Right ventricle myocardium superior (tissue), 1 donor: ENCODE results near the gene KRTAP21-2. TPM values are rescaled to one million over a fixed set of nuclear protein-coding genes. Genes with fewer than 3 reads are reported as not detected.
"Not testable (repeated sequence)": the region's sequence is repeated elsewhere in the genome, so short reads cannot be mapped to it uniquely, and the experiment has no call there.

ENCODE experiments used
- ATAC-seq: fragments of 200-7000 bp; cut with Tn5 transposase; one replicate; pipeline ENCODE4 v1.9.1; 2020; ENCODE audit warnings: mild to moderate bottlenecking; ENCODE audit not compliant: poor library complexity
- DNase-seq: peaks from one replicate; pipeline ENCODE4 v3.0.0-alpha.2; 2020
- intact Hi-C: fragments of 100-400 bp; cut with DNase I; formaldehyde crosslinking; loops from one replicate; pipeline ENCODE4 v1.11.2; 2022
- long read RNA-seq: library from polyadenylated mRNA; unstranded; transcript quantifications from one replicate; pipeline ENCODE4 v2.0.0, GENCODE V29; 2021
- total RNA-seq: library from RNA; stranded (reverse); fragmentation: NEBNext Ultra II Directional; extraction: Animal tissue kit (Norgen Biotek cat#: 25700); gene quantifications from one replicate; pipeline ENCODE4 v1.2.1, GENCODE V29; 2021
- donor health status: DM: no; HTN: yes; CAD: no; lungs with severe emphysema.

KRTAP21-2 gene
- not detected for total RNA-seq
- long read RNA-seq, result 0 reads

- no peak for ATAC-seq
- no peak for DNase-seq
- intact Hi-C loops, result no loop called here
Measured at GRCh38 chr21:30747159-30747558, at the start of gene KRTAP21-2. TSS of gene KRTAP21-2 (minus strand) at chr21:30747259. CDS start at chr21:30747202, 57 bp downstream.

GRCh38 chr21:30793581-30794314 is 46.7 kb upstream of the KRTAP21-2 start:
- no peak for ATAC-seq
- DNase-seq, result no peak
- intact Hi-C loops, result no loop called here

- ATAC-seq (no peak), DNase-seq (no peak)
- intact Hi-C loops, result no loop called here
Measured at GRCh38 chr21:30779249-30779648, 32.2 kb upstream of the KRTAP21-2 start.

DNA sequence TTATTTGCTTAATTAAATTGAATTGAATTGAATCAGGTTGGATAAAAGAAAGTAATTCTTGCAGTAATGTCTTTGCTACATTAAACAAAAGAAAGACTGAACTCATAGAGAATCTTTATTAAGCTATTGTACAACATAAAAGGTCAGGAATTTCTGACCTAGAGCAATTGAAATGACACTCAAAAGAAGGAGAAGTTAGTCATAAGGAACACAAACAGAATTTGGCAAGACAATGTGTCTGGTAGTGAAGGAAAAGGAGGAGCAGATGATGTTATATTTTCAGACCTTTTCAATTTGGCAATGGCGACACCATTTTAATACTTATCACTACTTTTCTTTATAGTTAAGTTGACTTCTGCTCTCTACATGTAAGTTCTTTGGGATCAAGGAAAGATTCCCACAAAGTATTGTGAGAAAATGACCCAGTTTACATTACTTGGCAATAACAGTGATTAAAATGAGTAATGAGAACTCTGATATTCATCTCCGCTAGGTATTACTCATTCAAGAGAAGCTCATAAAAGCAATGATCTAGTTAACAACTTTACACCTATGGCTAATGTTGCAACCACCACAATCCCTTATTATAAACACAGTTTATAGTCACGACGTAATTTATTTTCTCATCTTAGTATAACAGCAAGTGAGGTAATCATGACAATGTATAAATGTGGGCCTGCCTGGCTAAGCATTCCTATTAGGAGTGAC is 22.8 kb upstream of the KRTAP21-2 start:
- ATAC-seq (no peak), DNase-seq (no peak)

GRCh38 chr21:30760776-30761175 is 13.7 kb upstream of the KRTAP21-2 start:
- no peak for ATAC-seq
- intact Hi-C loops, result no loop called here
- DNase-seq, result no peak

More for the DNA sequence above, 22.8 kb upstream of the KRTAP21-2 start:
- intact Hi-C loops, result no loop called here

DNA sequence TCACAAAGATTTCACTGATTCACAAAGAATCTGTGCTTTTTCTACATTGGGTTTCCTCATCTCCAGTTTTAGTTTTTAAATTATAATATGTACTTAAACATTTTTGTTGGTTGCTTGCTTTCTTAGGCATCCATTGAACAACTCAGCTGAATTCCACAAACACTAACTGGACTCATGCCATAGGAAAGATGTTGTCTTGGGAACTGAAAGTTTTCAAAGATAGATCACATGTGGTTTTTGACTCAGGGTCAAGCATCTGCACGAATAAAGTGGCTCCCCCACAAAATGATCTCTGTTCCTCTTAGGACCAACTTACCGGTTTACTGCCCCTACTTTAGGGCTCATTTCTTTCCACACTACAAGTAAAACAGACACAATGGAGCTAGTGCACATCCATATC is 11.2 kb upstream of the KRTAP21-2 start:
- ATAC-seq, result no peak
- intact Hi-C loops, result no loop called here

GRCh38 chr21:30755328-30755727 is 8.3 kb upstream of the KRTAP21-2 start, which contains the start of gene KRTAP21-1:
TSS of gene KRTAP21-1 (minus strand) at chr21:30755428. CDS start at chr21:30755378, 50 bp downstream.
- ATAC-seq, DNase-seq, intact Hi-C loops: not testable (repeated sequence)

More for the DNA sequence above, 11.2 kb upstream of the KRTAP21-2 start:
- no peak for DNase-seq

DNA sequence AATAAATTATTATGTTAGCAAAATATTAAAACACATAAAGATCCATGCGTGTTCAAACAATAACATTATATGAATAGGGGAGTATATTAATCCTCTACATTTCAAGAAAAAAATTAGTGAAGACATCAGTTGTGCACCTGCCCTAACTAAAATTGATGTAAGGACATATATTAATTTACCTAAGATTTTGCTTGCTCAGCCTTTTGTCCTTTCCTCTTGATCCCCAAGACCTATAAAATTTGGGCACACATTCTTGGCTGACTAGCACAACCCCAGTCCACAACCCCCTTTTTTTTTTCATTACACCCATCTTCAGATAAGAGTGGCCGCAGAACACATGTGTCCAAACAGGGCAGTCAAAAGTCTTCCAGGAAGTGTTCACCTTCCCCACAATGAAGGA is 6.6 kb downstream of the KRTAP21-2 start:
- intact Hi-C loops, result no loop called here
- ATAC-seq, result no peak
- no peak for DNase-seq

- no peak for ATAC-seq
- intact Hi-C loops, result loop anchor here (10.0 kb wide), 1 partner anchor 288 kb away; the partner anchor contains the start of gene KRTAP15-1
- no peak for DNase-seq
Measured at GRCh38 chr21:30733026-30733425, 14.0 kb downstream of the KRTAP21-2 start.

DNA sequence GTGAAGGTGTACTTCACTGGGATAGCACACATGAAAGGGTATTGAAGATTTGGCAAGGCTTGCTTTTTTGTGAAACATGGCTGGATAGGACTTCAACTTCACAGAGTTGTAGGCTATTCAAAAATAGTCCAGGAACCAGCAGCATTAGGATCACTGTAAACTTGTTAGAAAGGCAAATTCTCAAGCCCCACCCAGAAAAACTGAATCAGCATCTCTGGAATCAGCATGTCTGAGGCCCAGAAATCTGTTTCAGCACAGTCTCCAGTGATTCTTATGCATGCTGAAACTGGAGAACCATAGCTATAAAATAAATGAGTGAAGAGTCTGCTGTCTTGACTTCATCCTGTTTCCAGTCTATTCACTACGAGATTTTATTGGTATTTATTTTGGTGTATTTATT is 20.3 kb downstream of the KRTAP21-2 start:
- no peak for ATAC-seq
- DNase-seq, result no peak
- intact Hi-C loops, result no loop called here

GRCh38 chr21:30719401-30719800 is 27.7 kb downstream of the KRTAP21-2 start:
- intact Hi-C loops, result no loop called here
- DNase-seq (no peak), ATAC-seq (no peak)

DNA sequence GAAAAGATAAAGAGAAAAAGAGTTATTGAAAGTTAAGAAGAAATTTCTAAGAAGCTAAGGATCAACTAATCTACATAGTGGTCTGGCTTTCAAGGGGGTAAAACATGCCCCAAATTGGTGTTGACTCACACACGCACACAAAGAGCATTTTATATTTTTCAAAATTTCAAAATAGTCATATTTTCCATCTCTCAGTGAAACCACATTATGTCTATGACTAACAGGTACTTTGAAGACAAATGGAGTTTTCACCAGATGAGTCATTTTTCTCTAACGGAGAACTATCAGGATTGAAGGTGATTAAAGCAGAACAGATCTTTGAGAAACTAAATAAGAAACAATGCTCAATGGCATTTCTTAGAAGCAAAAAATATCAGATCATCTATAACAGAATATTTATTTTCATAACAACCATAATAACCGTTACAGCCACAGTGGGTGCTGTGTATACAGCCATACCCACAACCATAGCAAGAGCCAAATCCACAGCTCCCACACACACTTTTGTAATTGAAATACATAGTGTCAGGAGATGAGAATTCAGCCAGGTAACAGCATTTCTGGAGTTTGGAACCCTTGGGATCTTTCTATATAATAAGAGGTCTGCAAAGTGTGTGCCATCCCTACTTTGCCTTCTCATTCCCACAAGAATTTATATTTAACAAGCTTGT is 28.7 kb downstream of the KRTAP21-2 start, which contains the start of gene KRTAP21-3:
Gene KRTAP21-3, minus strand, starts transcription at position 539 of the 671 bp plus-strand sequence. Its CDS starts 18 bp downstream, at position 521.
- no peak for ATAC-seq
- intact Hi-C loops, result no loop called here
- DNase-seq, result no peak

DNA sequence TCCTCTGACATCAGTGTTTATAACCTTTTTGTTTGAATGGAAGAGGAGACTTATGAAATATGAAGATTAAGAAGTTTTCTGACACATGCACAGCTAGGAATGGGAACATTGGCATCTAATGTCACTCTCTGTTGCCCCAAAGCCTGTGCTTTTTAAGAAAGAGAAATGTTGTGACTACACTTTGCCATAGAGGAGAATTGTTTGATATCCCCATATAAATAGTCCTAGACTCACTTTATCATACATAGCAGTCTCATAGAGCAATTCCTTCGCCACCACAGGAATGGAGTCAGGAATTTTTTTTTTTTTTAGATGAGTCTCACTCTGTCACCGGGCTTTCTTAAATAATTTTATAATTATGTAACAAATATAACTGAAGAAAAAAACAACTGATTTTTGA is 30.0 kb downstream of the KRTAP21-2 start:
- intact Hi-C loops, result no loop called here
- no peak for DNase-seq
- no peak for ATAC-seq

GRCh38 chr21:30714946-30715345 is 32.1 kb downstream of the KRTAP21-2 start:
- no peak for ATAC-seq
- no peak for DNase-seq
- intact Hi-C loops, result no loop called here

DNA sequence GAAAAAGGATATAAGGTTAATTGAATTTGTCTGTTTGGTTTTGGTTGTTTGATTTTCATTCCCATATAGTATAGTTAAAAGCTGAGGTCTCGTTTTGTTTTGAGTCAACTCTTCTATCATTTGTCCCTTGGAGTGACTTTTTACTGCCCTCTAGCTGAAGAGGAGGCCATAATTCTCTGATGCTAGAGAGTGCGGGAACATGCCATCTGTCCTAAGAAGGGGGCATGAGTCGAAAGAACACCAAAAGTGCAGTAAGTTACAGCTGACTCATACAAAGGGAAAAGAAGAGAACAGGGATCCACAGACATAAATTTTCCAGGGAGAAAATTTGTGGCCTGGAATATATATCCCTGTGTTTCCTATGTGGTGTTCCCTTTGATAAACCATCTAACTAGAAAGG is 32.6 kb downstream of the KRTAP21-2 start:
- intact Hi-C loops, result no loop called here
- ATAC-seq (no peak), DNase-seq (no peak)

DNA sequence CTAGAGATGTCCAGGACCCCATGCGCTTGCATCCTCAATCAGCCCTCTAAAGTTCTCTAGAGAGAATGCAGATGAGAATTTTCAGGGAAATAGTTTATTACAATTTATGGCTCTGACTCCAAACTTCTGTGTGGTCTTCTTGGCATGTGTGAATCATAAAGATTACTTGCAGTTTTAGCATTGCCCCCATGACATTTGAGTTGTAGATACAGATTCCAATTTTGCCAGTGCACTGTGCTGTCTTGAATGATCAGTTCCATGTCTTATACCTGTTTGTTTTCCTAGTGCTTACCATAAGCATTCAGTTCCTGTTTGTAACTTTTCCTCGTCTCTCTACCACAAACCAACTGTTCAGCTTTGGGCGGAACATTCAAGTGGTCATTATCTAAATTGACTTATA is 33.3 kb downstream of the KRTAP21-2 start:
- DNase-seq (no peak), ATAC-seq (no peak)
- intact Hi-C loops, result no loop called here

DNA sequence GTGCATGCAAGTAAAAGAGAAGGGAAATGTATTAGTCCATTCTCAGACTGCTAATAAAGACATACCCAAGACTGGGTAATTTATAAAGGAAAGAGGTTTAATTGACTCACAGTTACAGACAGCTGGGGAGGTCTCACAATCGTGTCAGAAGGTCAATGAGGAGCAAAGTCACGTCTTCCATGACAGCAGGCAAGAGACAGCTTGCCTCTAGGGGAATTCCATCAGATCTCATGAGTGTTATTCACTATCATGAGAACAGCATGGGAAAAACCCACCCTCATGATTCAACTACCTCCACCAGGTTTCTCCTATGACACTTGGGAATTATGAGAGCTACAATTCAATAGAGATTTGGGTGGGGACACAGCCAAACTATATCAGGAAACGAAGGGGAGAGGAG is 36.6 kb downstream of the KRTAP21-2 start:
- intact Hi-C loops, result no loop called here
- DNase-seq (no peak), ATAC-seq (no peak)

DNA sequence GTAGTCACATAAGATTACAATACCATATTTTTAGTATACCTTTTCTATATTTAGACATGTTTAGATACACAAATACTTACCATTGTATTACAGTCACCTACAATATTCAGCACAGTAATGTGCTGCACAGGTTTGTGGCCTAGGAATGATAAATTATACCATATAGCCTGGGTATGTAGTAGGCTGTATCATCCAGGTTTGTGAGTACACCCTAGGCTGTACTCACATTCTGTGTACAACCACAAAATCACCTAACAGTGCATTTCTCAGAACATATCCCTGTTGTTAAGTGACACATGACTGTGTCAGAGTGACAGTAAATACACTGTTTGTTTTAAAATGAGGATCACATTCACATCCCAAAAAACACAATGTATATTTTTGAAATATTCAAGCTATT is 39.6 kb downstream of the KRTAP21-2 start:
- intact Hi-C loops, result no loop called here
- no peak for DNase-seq
- ATAC-seq, result no peak
